Mononuclear cell (primary cell): Measurements from ENCODE around the gene IL12A. TPM values are rescaled to one million over a fixed set of nuclear protein-coding genes. Genes with fewer than 3 reads are reported as not detected.

Experiments
- H3K27me3 ChIP-seq: 2 replicates; pipeline ENCODE4 v1.6.0; 2011; ENCODE audit warnings: low read length, control low read depth; ENCODE audit not compliant: insufficient read depth
- H3K4me1 ChIP-seq: 2 replicates; pipeline ENCODE4 v1.5.1; 2011; ENCODE audit warnings: mild to moderate bottlenecking, low read length, control low read depth; ENCODE audit not compliant: insufficient read depth
- H3K4me3 ChIP-seq: 2 replicates; pipeline ENCODE4 v1.5.1; 2011; ENCODE audit warnings: mild to moderate bottlenecking, low read length, moderate library complexity
- H3K9me3 ChIP-seq: 2 replicates; pipeline ENCODE4 v1.5.1; 2011; ENCODE audit warnings: low read depth, mild to moderate bottlenecking, control low read depth, low read length
- total RNA-seq: library from RNA; depleted of rRNA; stranded (reverse); fragments of >200 nt; gene quantifications from one replicate; pipeline ENCODE4 v1.2.3, GENCODE V29; 2012

IL12A gene
- total RNA-seq, 1 donor, result 4.1 TPM

DNA sequence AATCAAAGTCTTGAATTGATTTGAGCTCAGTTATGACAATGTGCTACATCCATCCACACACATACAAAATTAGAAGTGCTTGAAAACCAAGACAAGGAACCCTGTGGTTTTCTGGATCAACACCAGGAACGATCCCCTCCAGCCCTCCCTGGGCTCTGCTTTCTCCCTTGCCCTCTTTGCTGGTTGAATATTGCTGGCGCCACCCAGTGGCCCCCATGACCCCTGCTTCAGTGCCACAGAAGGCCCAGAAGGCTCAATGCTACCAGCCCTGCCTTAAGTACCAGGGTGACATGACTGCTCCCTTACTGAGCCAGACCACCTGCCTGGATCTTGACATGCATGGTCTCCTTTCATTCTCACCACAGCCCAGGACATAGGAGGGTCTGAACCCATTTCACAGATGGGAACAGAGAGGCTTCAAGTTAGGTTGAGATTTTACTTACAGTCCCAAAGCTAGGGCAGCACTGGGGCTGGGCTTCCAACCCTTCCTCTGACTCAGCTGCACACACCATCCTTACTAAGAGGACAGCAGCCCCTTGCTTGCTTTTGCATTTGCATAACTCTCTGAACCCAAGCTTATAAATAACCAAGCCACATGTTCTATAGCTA is 15.0 kb downstream of the IL12A start:
- H3K4me1 ChIP-seq, result no peaks in the 10 kb centered on the region
- no peaks in the 10 kb centered on the region for H3K27me3 ChIP-seq
- H3K4me3 ChIP-seq, result no peak overlapping the region
- no peaks in the 10 kb centered on the region for H3K9me3 ChIP-seq

DNA sequence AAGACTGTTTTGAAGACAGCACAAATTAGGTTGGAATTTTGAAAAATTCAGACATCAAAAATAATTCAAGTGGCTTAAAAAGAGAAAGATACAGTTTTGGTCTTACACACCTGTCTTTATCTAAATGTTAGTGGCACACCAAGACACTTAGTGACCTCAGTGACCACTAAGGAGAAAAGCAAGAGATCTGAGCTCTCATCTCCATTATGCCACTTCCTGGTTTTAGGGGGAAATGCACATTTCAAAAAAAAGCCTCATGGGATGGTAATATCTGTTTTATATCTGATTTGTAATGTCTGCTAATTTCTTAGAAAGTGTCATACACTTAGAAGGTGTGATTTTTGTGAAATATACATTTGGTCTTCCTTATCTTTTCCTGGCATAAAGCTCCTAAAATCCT is 16.4 kb downstream of the IL12A start:
- H3K4me3 ChIP-seq, result no peak overlapping the region
- no peaks in the 10 kb centered on the region for H3K27me3 ChIP-seq
- H3K9me3 ChIP-seq, result no peaks in the 10 kb centered on the region
- no peaks in the 10 kb centered on the region for H3K4me1 ChIP-seq

DNA sequence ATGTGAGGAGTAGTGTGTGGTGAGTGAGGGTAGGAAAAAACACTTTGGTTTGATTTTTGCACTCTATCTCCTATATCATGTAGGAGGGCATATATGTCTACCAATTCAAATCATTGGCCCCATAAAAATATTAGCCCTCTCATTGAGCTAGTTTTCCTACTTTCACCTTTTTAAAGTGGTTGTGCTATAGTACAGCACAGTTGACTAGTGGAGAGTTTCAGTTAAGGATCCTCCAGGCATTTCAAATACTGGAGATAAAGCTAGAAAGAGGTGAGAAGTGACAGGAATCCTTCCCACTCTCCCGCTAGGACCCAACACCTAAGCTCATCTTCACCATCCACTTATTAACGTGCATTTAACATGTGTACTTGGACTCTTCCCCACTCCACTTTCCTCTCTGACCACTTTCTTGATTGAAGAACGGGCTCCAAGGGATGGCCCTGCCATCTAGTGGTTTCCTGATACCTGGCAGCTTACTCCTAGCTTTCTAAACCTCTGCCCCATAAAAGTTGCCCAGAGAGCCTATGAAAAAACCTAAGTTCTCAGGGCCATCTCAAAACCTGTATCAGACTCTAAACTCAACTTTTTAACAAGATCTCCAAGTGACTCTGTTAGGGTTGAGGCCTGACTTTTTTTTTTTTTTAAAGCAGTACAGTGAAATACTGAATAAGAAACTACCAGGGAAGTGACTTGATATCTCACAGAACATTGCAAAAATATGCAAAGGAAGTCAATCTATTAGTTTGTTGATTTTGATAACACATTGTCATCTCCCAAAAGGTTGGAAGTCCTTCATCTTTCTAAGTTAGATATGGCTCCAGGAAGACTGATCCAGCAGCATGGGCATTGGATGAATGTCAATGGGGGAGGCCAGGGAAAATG is 17.9 kb downstream of the IL12A start:
- no peaks in the 10 kb centered on the region for H3K9me3 ChIP-seq

DNA sequence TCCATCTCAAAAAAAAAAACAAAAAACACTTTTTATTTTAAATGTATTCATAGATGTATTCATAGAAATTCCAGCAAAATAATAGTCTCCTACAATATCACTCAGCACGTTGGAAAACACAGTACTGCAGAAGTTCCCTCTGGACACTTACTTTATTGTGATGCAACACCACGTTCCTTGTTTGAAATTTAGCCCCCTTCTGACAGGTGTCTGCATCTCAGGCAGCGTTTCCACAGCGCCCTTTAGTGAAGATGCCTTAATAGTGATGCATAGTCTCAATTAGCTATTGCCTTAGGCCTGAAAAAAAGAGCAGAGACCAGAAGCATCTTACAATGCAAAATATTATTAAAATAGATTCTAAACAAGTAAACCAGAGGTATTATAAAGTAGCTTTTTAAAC is 20.3 kb downstream of the IL12A start:
- H3K9me3 ChIP-seq, result no peaks in the 10 kb centered on the region
- H3K27me3 ChIP-seq, result no peaks in the 10 kb centered on the region
- peaks cover 18% of the 10 kb centered on the region for H3K4me1 ChIP-seq
- H3K4me3 ChIP-seq, result no peak overlapping the region

More for the DNA sequence above, 17.9 kb downstream of the IL12A start:
- Histone ChIP-seq H3K27me3 (no peaks in the 10 kb centered on the region), H3K4me1 (peaks cover 6% of the 10 kb centered on the region), H3K4me3 (no peak overlapping the region)

DNA sequence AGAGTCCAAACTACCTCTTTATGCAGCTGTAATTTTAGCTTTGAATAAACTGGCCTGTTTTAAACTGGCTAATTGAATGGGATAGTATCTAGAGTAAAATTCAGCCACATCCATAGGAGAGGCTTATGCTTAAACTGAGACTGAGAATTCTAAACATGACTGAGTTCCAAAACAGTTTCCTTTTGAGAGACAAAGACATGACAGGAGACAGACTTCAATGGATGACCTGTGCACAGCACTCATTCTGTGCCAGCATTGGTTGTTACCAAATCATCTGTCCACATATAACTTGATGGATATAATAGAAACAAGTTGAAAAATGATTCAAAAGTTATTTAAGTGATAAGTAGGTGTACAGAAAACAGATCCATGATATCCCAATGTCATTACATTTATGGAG is 20.9 kb downstream of the IL12A start:
- Histone ChIP-seq H3K4me1 (peaks cover 18% of the 10 kb centered on the region), H3K27me3 (no peaks in the 10 kb centered on the region), H3K9me3 (no peaks in the 10 kb centered on the region), H3K4me3 (no peak overlapping the region)

DNA sequence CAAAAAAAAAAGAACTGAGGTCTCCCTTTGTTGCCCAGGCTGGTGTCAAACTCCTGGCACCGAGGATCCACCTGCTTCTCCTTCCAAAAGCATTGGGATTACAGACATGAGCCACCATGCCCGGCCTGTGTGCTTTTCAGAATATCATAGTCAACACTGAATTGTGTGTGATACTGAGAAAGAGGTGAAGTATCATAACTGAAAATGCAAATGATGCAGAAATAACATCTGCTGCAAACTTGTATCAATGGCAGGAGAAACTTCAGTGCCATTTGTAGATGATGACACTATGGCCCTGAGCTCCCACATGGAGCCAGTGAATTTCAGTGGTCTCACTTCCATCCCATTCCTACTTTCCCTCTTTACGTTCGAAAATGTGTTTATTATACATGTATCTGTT is 21.9 kb downstream of the IL12A start:
- no peaks in the 10 kb centered on the region for H3K27me3 ChIP-seq
- no peaks in the 10 kb centered on the region for H3K9me3 ChIP-seq
- H3K4me3 ChIP-seq, result no peak overlapping the region
- H3K4me1 ChIP-seq, result peaks cover 18% of the 10 kb centered on the region

DNA sequence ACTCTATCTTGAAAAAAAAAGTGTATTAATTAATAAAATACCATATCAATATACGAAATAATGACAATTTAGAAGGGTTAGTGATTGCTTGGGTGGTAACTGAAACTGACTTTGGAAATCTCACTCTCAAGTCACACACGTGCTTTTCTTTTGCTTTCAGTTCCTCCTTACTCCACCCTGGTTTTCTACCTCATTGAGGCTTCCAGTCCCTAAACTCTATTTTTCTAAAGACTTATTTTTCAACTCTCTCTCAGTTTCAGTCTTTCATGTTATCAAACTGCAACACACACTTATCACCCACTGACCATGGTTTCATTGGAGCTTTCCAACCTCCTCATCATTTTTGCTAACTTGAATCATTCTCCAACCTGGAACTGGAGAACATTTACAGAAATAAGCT is 23.5 kb downstream of the IL12A start:
- H3K27me3 ChIP-seq, result no peaks in the 10 kb centered on the region
- no peaks in the 10 kb centered on the region for H3K9me3 ChIP-seq
- H3K4me3 ChIP-seq, result no peak overlapping the region
- H3K4me1 ChIP-seq, result peaks cover 18% of the 10 kb centered on the region

DNA sequence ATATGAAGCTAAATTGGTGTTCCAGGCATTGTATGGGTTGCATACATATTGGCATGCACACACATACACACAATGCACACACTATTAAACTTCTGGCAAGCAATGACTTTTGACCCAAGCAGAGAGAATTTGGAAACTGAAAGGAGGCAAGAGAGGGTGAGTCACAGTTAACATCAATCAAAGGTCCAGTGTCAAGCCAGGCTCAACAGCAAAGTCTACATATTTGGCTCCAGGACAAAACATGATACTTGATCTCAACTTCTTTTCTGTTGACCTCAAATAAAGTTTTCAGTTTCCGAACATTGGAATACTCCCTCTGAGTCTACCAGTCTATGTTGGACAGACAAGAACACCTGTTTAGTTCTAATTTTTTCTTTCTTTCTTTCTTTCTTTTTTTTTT is 28.3 kb downstream of the IL12A start:
- Histone ChIP-seq H3K27me3 (no peaks in the 10 kb centered on the region), H3K4me3 (no peak overlapping the region), H3K9me3 (no peaks in the 10 kb centered on the region), H3K4me1 (peaks cover 8% of the 10 kb centered on the region)

DNA sequence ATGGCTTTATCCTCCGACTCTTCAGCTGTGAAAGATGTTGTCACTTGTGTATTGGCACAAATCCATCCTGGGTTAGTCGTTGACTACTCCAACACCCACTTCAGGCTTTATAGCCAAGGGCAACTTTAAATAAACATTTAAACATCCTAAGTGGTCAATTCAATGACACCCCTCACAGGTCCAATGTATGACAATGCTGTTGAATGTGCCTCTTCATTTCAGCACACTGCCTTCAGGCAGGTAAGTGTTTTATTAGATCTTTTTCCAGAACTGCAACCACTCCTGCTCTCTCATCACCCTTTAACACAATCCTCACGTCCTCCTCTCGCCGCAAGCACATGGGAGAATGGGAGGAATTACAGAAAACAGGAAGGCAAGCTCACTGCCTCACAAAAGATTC is 30.3 kb downstream of the IL12A start:
- H3K9me3 ChIP-seq, result no peaks in the 10 kb centered on the region
- H3K4me3 ChIP-seq, result no peak overlapping the region
- H3K27me3 ChIP-seq, result no peaks in the 10 kb centered on the region
- H3K4me1 ChIP-seq, result no peaks in the 10 kb centered on the region

DNA sequence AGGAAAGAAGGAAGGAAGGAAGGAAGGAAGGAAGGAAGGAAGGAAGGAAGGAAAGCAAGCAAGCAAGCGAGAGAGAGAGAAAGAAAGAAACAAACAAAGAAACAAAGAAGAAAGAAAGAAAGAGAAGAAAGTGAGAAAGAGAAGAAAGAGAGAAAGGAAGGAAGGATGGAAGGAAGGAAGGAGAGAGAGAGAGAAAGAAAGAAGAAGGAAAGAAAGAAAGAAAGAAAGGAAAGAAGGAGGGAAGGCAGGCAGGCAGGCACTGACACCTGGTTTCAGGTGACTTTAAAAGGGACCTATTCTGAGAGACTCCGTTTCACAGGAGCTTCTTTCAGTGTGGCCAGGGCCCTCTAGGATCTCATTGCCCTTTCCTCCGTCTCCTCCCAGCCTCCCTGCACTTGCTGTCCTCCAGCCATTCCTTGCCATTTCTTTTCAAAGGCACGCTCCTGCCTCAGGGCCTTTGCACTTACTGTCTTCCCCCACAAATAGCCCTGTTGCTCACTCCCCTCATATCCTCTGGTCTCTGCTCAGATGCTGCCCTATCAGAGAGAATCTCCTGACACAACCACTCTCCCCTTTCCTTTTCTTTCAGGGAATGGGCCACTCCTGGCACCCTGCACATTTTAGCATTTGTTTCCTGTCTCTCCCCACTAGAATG is 31.5 kb downstream of the IL12A start:
- Histone ChIP-seq H3K4me1 (no peaks in the 10 kb centered on the region), H3K4me3 (no peak overlapping the region), H3K27me3 (no peaks in the 10 kb centered on the region), H3K9me3 (no peaks in the 10 kb centered on the region)

DNA sequence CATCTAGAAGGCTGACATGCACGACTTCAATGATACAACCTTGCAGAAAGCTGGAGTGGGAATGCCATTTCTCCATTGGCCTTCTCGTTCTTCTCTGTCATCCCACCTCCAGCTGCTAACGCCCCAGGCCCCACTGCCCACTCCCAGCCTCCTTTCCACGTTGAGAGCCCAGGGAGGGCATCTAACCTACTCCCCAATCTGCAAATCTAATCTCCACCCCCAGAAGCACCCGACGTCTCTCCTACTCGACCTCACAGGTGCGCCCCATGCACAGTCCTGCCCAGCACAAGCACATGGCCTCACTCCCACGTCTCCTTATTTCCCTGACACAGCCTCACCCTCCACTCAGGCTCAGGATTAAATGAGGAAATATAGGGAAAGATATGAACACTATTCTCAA is 33.4 kb downstream of the IL12A start:
- H3K4me1 ChIP-seq, result no peaks in the 10 kb centered on the region
- no peak overlapping the region for H3K4me3 ChIP-seq
- H3K9me3 ChIP-seq, result no peaks in the 10 kb centered on the region
- no peaks in the 10 kb centered on the region for H3K27me3 ChIP-seq

DNA sequence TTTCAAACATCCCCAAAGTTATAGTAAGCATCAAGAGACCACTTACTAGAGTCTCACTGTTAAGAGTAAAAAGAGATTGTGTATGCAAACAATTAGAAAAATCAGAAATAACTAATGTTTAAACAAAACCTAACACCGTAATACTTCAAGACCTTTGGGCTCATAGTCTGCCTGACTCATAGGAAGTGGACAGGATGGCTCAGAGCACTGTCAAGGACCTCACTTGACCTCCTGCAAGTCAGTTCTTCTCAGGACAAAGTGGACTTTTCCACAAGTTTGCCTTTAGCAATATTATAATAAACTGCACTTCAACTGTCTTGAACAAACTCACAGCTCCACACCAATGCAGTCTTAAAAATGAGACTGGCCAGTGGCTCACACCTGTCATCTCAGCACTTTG is 34.8 kb downstream of the IL12A start:
- Histone ChIP-seq H3K4me1 (peaks cover 10% of the 10 kb centered on the region), H3K4me3 (no peak overlapping the region), H3K27me3 (no peaks in the 10 kb centered on the region), H3K9me3 (no peaks in the 10 kb centered on the region)

DNA sequence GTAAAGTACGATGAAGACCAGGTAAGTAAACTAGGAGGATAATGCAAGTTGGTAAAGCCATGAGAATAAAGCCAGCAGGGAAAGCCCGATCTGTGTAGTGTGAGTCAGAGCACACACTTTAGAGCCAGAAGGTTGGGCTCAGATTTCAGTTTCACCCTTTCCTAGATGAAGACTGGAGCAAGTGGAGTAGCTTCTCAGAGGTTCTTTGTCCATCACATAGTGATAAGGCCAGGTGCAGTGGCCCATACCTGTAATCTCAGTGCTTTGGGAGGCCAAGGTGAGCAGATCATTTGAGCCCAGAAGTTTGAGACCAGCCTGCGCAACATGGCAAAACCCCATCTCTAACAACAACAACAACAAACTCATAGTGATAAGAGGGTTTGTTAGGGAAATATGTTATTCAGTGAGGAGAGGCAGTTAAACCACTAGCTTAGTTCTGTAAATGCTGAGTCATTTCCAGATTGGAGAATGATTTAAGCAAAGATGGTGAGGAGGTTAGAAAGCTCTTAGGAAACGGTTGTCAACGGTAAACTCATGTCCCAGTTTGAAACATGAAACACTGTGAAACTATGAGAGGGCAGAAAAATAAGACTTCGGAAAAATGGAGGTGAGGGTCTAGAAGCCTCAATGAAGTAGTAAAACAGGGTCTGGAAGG is 39.0 kb downstream of the IL12A start:
- Histone ChIP-seq H3K27me3 (no peaks in the 10 kb centered on the region), H3K4me1 (peaks cover 10% of the 10 kb centered on the region), H3K4me3 (no peak overlapping the region), H3K9me3 (no peaks in the 10 kb centered on the region)

DNA sequence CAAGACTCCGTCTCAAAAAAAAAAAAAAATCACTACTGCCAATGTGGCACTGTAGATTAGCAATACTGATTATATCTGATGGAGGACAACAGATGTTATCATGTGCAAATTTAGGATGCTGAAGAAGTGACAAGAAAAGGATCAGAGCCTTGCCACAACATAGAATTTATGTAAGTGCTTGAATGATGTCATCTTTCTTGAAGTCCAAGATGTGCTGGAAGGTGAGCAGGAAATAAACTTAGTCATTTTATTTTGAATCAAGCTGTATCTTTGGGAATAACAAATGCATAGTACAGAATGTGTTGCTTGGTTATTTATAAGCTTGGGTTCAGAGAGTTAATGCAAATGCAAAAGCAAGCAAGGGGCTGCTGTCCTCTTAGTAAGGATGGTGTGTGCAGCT is 47.1 kb downstream of the IL12A start:
- H3K4me3 ChIP-seq, result no peak overlapping the region
- peaks cover 7% of the 10 kb centered on the region for H3K4me1 ChIP-seq
- no peaks in the 10 kb centered on the region for H3K9me3 ChIP-seq
- peaks cover 21% of the 10 kb centered on the region for H3K27me3 ChIP-seq
